HepG2 (cell line): ENCODE measurements around the gene PTGES. TPM values are rescaled to one million over a fixed set of nuclear protein-coding genes. Genes with fewer than 3 reads are reported as not detected.

Experiments used
- CCDC6 ChIP-seq: sonication (generic); formaldehyde crosslinking; IDR thresholded peaks from 2 replicates; pipeline ENCODE4 v1.8.1; 2022; ENCODE audit warnings: mild to moderate bottlenecking, missing genetic modification reagents, moderate library complexity
- KDM2A ChIP-seq: sonication (generic); formaldehyde crosslinking; IDR thresholded peaks from 2 replicates; pipeline ENCODE4 v1.4.0; 2020; ENCODE audit warnings: low read depth, missing genetic modification reagents, borderline replicate concordance
- MED8 ChIP-seq: sonication (generic); formaldehyde crosslinking; IDR thresholded peaks from 2 replicates; pipeline ENCODE4 v1.8.1; 2023; ENCODE audit warnings: mild to moderate bottlenecking, missing genetic modification reagents; ENCODE audit not compliant: insufficient replicate concordance
- SAP130 ChIP-seq: IDR thresholded peaks from 2 replicates; pipeline ENCODE4 v1.6.1; 2016; ENCODE audit warnings: low read depth
- ZNF263 ChIP-seq: sonication (generic); formaldehyde crosslinking; IDR thresholded peaks from 2 replicates; pipeline ENCODE4 v1.4.0; 2020; ENCODE audit warnings: missing genetic modification reagents
- ZNF607 ChIP-seq: sonication (generic); formaldehyde crosslinking; IDR thresholded peaks from 2 replicates; pipeline ENCODE4 v1.5.1; 2020; ENCODE audit warnings: missing genetic modification reagents, mild to moderate bottlenecking, borderline replicate concordance
- ZNF768 ChIP-seq: sonication (generic); formaldehyde crosslinking; IDR thresholded peaks from 2 replicates; pipeline ENCODE4 v1.4.0; 2020; ENCODE audit warnings: missing genetic modification reagents
- polyA plus RNA-seq, 8 experiments: library from polyadenylated mRNA; depleted of rRNA in 3 of 8; stranded (reverse) in 7 of 8; unstranded in 1 of 8; fragments of >200 nt; fragmentation: Illumina TruSeq in 4 of 8; extraction: Trizol in 4 of 8; gene quantifications; 2 replicates each; pipeline versions ENCODE4 v1.2.1 to v1.2.3, GENCODE V29; 2011 to 2016; ENCODE audit warnings: low read depth in 4 of 8, missing spikeins in 1 of 8, mixed read lengths in 1 of 8; ENCODE audit not compliant: insufficient read depth in 1 of 8
- total RNA-seq, 5 experiments: library from RNA; depleted of rRNA; stranded (reverse); fragments of >200 nt; fragmentation: Illumina TruSeq; extraction: Trizol; gene quantifications; 2 replicates each; pipeline ENCODE4 v1.2.3, GENCODE V29; 2016; ENCODE audit warnings: low read depth in 1 of 5
- TF ChIP-seq, protein P1 (sequence below): sonication (generic); formaldehyde crosslinking; IDR thresholded peaks from 2 replicates; pipeline ENCODE4 v1.5.1; 2020; ENCODE audit warnings: mild to moderate bottlenecking, missing genetic modification reagents, moderate library complexity
- TF ChIP-seq, protein P2 (sequence below): sonication (generic); formaldehyde crosslinking; IDR thresholded peaks from 2 replicates; pipeline ENCODE4 v1.9.0; 2022; ENCODE audit warnings: low read depth, missing genetic modification reagents
- TF ChIP-seq, protein P3 (sequence below): sonication (generic); formaldehyde crosslinking; IDR thresholded peaks from 2 replicates; pipeline ENCODE4 v1.8.1; 2023; ENCODE audit warnings: mild to moderate bottlenecking, moderate library complexity, missing genetic modification reagents

Gene PTGES
- total and polyA plus RNA-seq, 2 of the 13 experiments (the other 11 are each of a cell fraction or from before 2014, with no cell fraction given): 0.07 TPM; not detected in 1

DNA sequence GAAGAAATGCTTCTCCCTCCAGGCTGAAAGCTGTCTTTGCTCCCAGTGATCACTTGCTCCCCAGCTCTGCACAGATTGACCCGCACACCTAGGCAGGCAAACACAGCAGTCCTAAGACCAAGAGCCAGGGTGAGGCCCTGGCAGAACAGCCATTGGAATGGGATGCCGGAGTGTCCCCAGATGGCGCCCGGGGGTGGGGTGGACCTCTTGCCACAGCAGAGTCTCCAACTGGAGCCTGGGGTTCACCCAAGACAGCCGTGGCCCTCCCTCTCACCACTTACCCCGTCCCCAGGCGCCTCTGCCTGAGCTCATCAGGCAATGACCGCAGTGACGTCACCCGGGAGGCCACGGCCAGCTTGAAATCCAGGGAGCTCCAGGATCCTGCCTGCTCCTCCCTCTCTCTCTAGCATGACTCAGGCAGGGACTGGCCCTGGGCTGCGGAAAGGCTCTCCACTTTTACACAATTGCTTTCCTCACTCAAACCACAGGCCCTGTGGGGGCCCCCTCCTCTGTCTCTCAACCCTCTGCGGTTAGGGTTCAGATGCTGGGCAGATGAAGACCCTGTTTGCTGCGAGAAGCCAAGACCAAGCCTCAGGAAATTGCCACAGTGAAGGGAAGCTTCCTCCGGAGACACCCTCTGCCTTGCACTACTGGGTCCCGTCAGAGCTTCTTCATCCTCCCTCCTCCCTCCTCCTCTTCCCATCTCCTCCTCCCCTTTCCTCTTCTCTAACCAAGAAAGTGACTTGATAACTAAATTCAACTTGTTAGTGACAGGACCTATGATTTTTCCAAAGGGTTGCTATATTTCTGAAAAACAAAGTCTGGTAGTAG is 24.3 kb upstream of the PTGES start (continued):
- peak; percentile 57; the same call in 1 of the 2 replicates for TF ChIP-seq ZNF263 (CRISPR knock-in tag)
- TF ChIP-seq KDM2A (CRISPR knock-in tag): 0 out of 2 replicates have a peak, but pooled peaks have one; percentile 16
- TF ChIP-seq MED8 (CRISPR knock-in tag): no peak
- TF ChIP-seq, protein P1, sequence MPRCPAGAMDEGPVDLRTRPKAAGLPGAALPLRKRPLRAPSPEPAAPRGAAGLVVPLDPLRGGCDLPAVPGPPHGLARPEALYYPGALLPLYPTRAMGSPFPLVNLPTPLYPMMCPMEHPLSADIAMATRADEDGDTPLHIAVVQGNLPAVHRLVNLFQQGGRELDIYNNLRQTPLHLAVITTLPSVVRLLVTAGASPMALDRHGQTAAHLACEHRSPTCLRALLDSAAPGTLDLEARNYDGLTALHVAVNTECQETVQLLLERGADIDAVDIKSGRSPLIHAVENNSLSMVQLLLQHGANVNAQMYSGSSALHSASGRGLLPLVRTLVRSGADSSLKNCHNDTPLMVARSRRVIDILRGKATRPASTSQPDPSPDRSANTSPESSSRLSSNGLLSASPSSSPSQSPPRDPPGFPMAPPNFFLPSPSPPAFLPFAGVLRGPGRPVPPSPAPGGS (CRISPR knock-in tag): no peak
- TF ChIP-seq ZNF607 (CRISPR knock-in tag): no peak
- peak; percentile 70; the same call in 1 of the 2 replicates for TF ChIP-seq ZNF768 (CRISPR knock-in tag)
- TF ChIP-seq SAP130 (CRISPR knock-in tag): 0 out of 2 replicates have a peak, but pooled peaks have one; percentile 21
- TF ChIP-seq, protein P2, sequence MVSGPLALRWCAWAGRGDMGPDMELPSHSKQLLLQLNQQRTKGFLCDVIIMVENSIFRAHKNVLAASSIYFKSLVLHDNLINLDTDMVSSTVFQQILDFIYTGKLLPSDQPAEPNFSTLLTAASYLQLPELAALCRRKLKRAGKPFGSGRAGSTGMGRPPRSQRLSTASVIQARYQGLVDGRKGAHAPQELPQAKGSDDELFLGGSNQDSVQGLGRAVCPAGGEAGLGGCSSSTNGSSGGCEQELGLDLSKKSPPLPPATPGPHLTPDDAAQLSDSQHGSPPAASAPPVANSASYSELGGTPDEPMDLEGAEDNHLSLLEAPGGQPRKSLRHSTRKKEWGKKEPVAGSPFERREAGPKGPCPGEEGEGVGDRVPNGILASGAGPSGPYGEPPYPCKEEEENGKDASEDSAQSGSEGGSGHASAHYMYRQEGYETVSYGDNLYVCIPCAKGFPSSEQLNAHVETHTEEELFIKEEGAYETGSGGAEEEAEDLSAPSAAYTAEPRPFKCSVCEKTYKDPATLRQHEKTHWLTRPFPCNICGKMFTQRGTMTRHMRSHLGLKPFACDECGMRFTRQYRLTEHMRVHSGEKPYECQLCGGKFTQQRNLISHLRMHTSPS (CRISPR knock-in tag): no peak
- TF ChIP-seq CCDC6 (CRISPR knock-in tag): no peak
- TF ChIP-seq, protein P3, sequence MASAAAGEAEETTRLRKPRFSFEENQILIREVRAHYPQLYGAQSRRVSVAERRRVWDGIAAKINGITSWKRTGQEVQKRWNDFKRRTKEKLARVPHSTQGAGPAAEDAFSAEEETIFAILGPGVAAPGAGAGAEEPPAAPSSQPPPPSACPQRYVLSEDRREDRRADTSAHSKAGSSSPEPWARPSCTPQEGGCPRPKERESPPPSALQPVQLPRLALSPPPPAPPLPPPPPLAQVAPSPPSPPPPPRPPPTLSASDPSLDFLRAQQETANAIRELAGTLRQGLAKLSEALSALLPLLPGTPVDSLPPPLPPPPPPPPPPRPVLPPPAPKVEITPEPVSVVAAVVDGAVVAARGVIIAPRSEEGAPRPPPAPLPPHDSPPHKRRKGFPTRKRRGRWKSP (CRISPR knock-in tag): no peak
